Measurements from ENCODE around the gene DENND1A. TPM values are rescaled to one million over a fixed set of nuclear protein-coding genes. Genes with fewer than 3 reads are reported as not detected.

The DENND1A gene
- total and polyA plus RNA-seq, 2 experiments from 2014 or later, result 13.1 to 28.7 TPM

- no peak for TF ChIP-seq ZNF331 (CRISPR knock-in tag; IDR thresholded peaks at IDR 0.05; ENCODE audit: low read depth)
- no peak for TF ChIP-seq JUNB (IDR thresholded peaks at IDR 0.05; ENCODE audit: unreplicated experiment)
- TF ChIP-seq ETS1 (IDR thresholded peaks at IDR 0.05), result no peak
- no peak for TF ChIP-seq EZH2phosphoT487 (IDR thresholded peaks at IDR 0.05; ENCODE audit: unreplicated experiment)
- TF ChIP-seq STAT1 (IDR thresholded peaks at IDR 0.05; ENCODE audit: unreplicated experiment), result no peak
Measured at GRCh38 chr9:123611226-123611625, 318.7 kb downstream of the DENND1A start (continued).

- Histone ChIP-seq H3K79me2 (replicated peaks; ENCODE audit: insufficient read depth) (no peaks in the 10 kb centered on the region), H3K4me2 (no peak overlapping the region), H3K27me3 (ENCODE audit: insufficient read depth) (no peaks in the 10 kb centered on the region), H3F3A (replicated peaks; ENCODE audit: low read depth) (no peaks in the 10 kb centered on the region), H3K27ac (ENCODE audit: low read depth) (no peak overlapping the region), H2AFZ (no peak overlapping the region), H3K36me3 (ENCODE audit: insufficient read depth) (no peaks in the 10 kb centered on the region), H3K4me3 (no peak overlapping the region), H3K4me1 (ENCODE audit: insufficient read depth) (no peaks in the 10 kb centered on the region), H4K20me1 (replicated peaks; ENCODE audit: insufficient read depth) (no peaks in the 10 kb centered on the region), H3K9me2 (ENCODE audit: insufficient read depth) (no peaks in the 10 kb centered on the region)
- Mint-ChIP-seq H3K4me3 (no peak overlapping the region), H3K36me3 (ENCODE audit: low read depth) (no peaks in the 10 kb centered on the region), H3K27me3 (ENCODE audit: insufficient read depth, low read depth, poor library complexity) (peaks cover 4% of the 10 kb centered on the region), H3K9me3 (no peaks in the 10 kb centered on the region), H3K27ac (no peak overlapping the region), H3K4me1 (peaks cover 6% of the 10 kb centered on the region)
- ATAC-seq (no peak), DNase-seq (ENCODE audit: low spot score) (no peak)
- no peak for TF ChIP-seq ZNF114 (CRISPR knock-in tag; IDR thresholded peaks at IDR 0.05)
- TF ChIP-seq EZH2 (IDR thresholded peaks at IDR 0.05; ENCODE audit: low read depth, unreplicated experiment), result no peak
- TF ChIP-seq POLR2AphosphoS5 (IDR thresholded peaks at IDR 0.05; ENCODE audit: low read depth), result no peak
- TF ChIP-seq JUNB (IDR thresholded peaks at IDR 0.05; ENCODE audit: unreplicated experiment), result no peak
- no peak for TF ChIP-seq CREB1 (CRISPR knock-in tag; IDR thresholded peaks at IDR 0.05; ENCODE audit: low read depth)
- TF ChIP-seq ETS1 (IDR thresholded peaks at IDR 0.05), result no peak
- TF ChIP-seq ZNF462 (CRISPR knock-in tag; IDR thresholded peaks at IDR 0.05), result no peak
- TF ChIP-seq NANOG (IDR thresholded peaks at IDR 0.05; ENCODE audit: borderline replicate concordance), result no peak
- no peak for TF ChIP-seq REST (IDR thresholded peaks at IDR 0.05; ENCODE audit: unreplicated experiment)
Measured at GRCh38 chr9:123609844-123610243, 320.1 kb downstream of the DENND1A start.
